H1 (cell line): Measurements from ENCODE around the gene OXSR1. TPM values are rescaled to one million over a fixed set of nuclear protein-coding genes. Genes with fewer than 3 reads are reported as not detected.

ENCODE experiments used
- EZH2 ChIP-seq: fragments of 200-600 bp; sonication (generic); IDR thresholded peaks from 2 replicates; pipeline ENCODE4 v1.7.1; 2012; ENCODE audit warnings: low read depth, mild to moderate bottlenecking, moderate library complexity, low read length, inconsistent platforms; ENCODE audit not compliant: severe bottlenecking
- KDM5A ChIP-seq: fragments of 200-600 bp; IDR thresholded peaks from 2 replicates; pipeline ENCODE4 v1.7.1; 2012; ENCODE audit warnings: mild to moderate bottlenecking, low read length, inconsistent platforms, mixed read lengths
- RNF2 ChIP-seq: fragments of 200-900, 300-1000 bp; sonication (generic); IDR thresholded peaks from 2 replicates; pipeline ENCODE4 v1.7.1; 2016; ENCODE audit warnings: borderline replicate concordance, low read depth, mild to moderate bottlenecking, antibody characterized with exemption, low read length; ENCODE audit not compliant: poor library complexity, severe bottlenecking; ENCODE audit errors: missing control alignments
- polyA plus RNA-seq, 7 experiments: library from polyadenylated mRNA; depleted of rRNA in 3 of 7; stranded (reverse) in 5 of 7; unstranded in 2 of 7; fragments of >200 nt in 5 of 7; fragments of 200-250 nt in 2 of 7; gene quantifications; 1 replicate in 5 of 7; 2 replicates in 1 of 7; 4 replicates in 1 of 7; pipeline versions ENCODE4 v1.2.1 to v1.2.3, GENCODE V29; 2011 to 2013; ENCODE audit warnings: missing spikeins in 2 of 7, mixed read lengths in 2 of 7
- total RNA-seq: library from RNA; stranded (reverse); fragmentation: NEBNext Ultra II Directional; extraction: Animal tissue kit (Norgen Biotek cat#: 25700); gene quantifications from 2 replicates; pipeline ENCODE4 v1.2.1, GENCODE V29; 2021
- TF ChIP-seq, protein P1 (sequence below): IDR thresholded peaks from 2 replicates; pipeline ENCODE4 v1.6.1; 2012; ENCODE audit warnings: inconsistent platforms

OXSR1 gene
- total and polyA plus RNA-seq, 2 of the 8 experiments (the other 6 are each of a cell fraction or from before 2014, with no cell fraction given), result 25.1 to 47.0 TPM

DNA sequence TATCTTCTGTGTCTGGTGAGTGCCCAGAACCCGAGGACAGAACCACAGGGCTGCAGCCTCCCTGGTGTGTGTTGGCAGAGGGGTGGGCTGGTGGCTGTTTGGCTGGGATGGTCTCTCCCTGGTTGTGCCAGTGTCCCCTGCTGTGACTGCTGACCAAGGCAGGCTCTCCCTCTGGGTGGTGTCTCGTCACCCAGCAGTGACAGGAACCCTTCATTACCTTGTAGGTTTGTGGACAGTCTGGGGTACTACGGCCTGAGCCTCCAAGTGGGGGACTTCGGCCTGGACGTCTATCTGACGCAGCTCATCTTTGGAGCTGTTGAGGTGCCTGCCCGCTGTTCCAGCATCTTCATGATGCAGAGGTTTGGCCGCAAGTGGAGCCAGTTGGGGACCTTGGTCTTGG lies 110.3 kb downstream of the OXSR1 start (continued):
- no peak for TF ChIP-seq EZH2
- no peak for TF ChIP-seq KDM5A
- TF ChIP-seq RNF2, result no peak
- TF ChIP-seq, protein P1, sequence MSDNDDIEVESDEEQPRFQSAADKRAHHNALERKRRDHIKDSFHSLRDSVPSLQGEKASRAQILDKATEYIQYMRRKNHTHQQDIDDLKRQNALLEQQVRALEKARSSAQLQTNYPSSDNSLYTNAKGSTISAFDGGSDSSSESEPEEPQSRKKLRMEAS, result no peak
